Effector memory CD8-positive, alpha-beta T cell (primary cell): ENCODE results near the gene SASH1.

ENCODE experiments used
- ATAC-seq: fragments of 150-1000 bp; cut with Tn5 transposase; replicated peaks from 2 replicates; pipeline ENCODE4 v1.10.0; 2021; ENCODE audit warnings: mild to moderate bottlenecking, moderate library complexity
- DNase-seq, 3 experiments: peaks; one replicate each; pipeline ENCODE4 v3.0.0; 2021
- H3K27ac Mint-ChIP-seq, 2 donors: one replicate each; pipeline ENCODE4 v1.8.0; 2022; ENCODE audit warnings: mild to moderate bottlenecking in 2 of 2, mixed read lengths in 2 of 2, moderate library complexity in 2 of 2
- H3K27me3 Mint-ChIP-seq, 2 donors: one replicate each; pipeline ENCODE4 v1.8.0; 2022; ENCODE audit warnings: mixed read lengths in 2 of 2
- H3K36me3 Mint-ChIP-seq: one replicate; pipeline ENCODE4 v1.8.0; 2022; ENCODE audit warnings: mild to moderate bottlenecking, moderate library complexity, mixed read lengths; ENCODE audit not compliant: insufficient read depth
- H3K4me1 Mint-ChIP-seq, 2 donors: one replicate each; pipeline ENCODE4 v1.8.0; 2022; ENCODE audit warnings: low read depth in 2 of 2, mixed read lengths in 2 of 2
- H3K4me3 Mint-ChIP-seq, 2 donors: one replicate each; pipeline ENCODE4 v1.8.0; 2022; ENCODE audit warnings: mild to moderate bottlenecking in 2 of 2, mixed read lengths in 2 of 2, moderate library complexity in 2 of 2
- H3K9me3 Mint-ChIP-seq, 2 donors: one replicate each; pipeline ENCODE4 v1.8.0; 2022; ENCODE audit warnings: mixed read lengths in 2 of 2
- total RNA-seq, 9 experiments: gene quantifications; one replicate each; lab custom pipeline; 2026; lab: John Stamatoyannopoulos, UW

The SASH1 gene
- total RNA-seq: 0 to 1.7 (median 0.34) reads per million in 9 experiments

GRCh38 chr6:148342350-148343046 lies at the start of gene SASH1:
TSS of gene SASH1 (plus strand) at chr6:148342838. CDS start at chr6:148343068, 230 bp downstream.
- peaks cover 0 to 6% of the 10 kb centered on the region in 2 donors for H3K4me1 Mint-ChIP-seq
- DNase-seq (no peak), ATAC-seq (peak; percentile 22)
- H3K36me3 Mint-ChIP-seq: no peaks in the 10 kb centered on the region
- H3K9me3 Mint-ChIP-seq: no peaks in the 10 kb centered on the region
- peaks cover 49 to 58% of the 10 kb centered on the region in 2 donors for H3K27me3 Mint-ChIP-seq
- H3K4me3 Mint-ChIP-seq: peak within 1 kb of the TSS; percentile 51 to 76
- no peak within 1 kb of the TSS for H3K27ac Mint-ChIP-seq

GRCh38 chr6:148293181-148293995 lies 49.2 kb upstream of the SASH1 start:
- Mint-ChIP-seq H3K4me1 (no peaks in the 10 kb centered on the region), H3K27ac (no peak overlapping the region), H3K4me3 (no peak overlapping the region), H3K9me3 (peaks cover 0 to 1% of the 10 kb centered on the region in 2 donors), H3K27me3 (peaks cover 18% of the 10 kb centered on the region in 2 donors), H3K36me3 (no peaks in the 10 kb centered on the region)
- ATAC-seq (no peak), DNase-seq (no peak)

- H3K4me3 Mint-ChIP-seq: no peak overlapping the region
- H3K4me1 Mint-ChIP-seq: no peaks in the 10 kb centered on the region
- ATAC-seq (no peak), DNase-seq (no peak)
- peaks cover 12% of the 10 kb centered on the region in 2 donors for H3K27me3 Mint-ChIP-seq
- no peaks in the 10 kb centered on the region for H3K36me3 Mint-ChIP-seq
- H3K27ac Mint-ChIP-seq: no peak overlapping the region
- H3K9me3 Mint-ChIP-seq: peaks cover 0 to 1% of the 10 kb centered on the region in 2 donors
These were observed 48.6 kb upstream of the SASH1 start for GRCh38 chr6:148294059-148294458.

GRCh38 chr6:148295261-148295887 lies 47.3 kb upstream of the SASH1 start:
- Mint-ChIP-seq H3K4me1 (no peaks in the 10 kb centered on the region), H3K27ac (no peak overlapping the region), H3K27me3 (peaks cover 7% of the 10 kb centered on the region in 2 donors), H3K4me3 (no peak overlapping the region), H3K9me3 (peaks cover 0 to 1% of the 10 kb centered on the region in 2 donors), H3K36me3 (no peaks in the 10 kb centered on the region)
- no peak for ATAC-seq
- DNase-seq: no peak

- Mint-ChIP-seq H3K36me3 (no peaks in the 10 kb centered on the region), H3K4me3 (no peak overlapping the region), H3K27ac (no peak overlapping the region), H3K27me3 (peaks cover 7% of the 10 kb centered on the region in 2 donors), H3K4me1 (no peaks in the 10 kb centered on the region), H3K9me3 (peaks cover 0 to 1% of the 10 kb centered on the region in 2 donors)
- DNase-seq (no peak), ATAC-seq (no peak)
These were observed 45.9 kb upstream of the SASH1 start for GRCh38 chr6:148296771-148297170.

- Mint-ChIP-seq H3K27ac (no peak overlapping the region), H3K9me3 (peaks cover 0 to 1% of the 10 kb centered on the region in 2 donors), H3K4me1 (no peaks in the 10 kb centered on the region), H3K27me3 (peaks cover 7% of the 10 kb centered on the region in 2 donors), H3K36me3 (no peaks in the 10 kb centered on the region), H3K4me3 (no peak overlapping the region)
- ATAC-seq (no peak), DNase-seq (no peak)
These were observed 44.0 kb upstream of the SASH1 start for GRCh38 chr6:148298683-148299082.

- Mint-ChIP-seq H3K27me3 (no peaks in the 10 kb centered on the region), H3K4me1 (no peaks in the 10 kb centered on the region), H3K27ac (no peak overlapping the region), H3K9me3 (no peaks in the 10 kb centered on the region), H3K4me3 (no peak overlapping the region), H3K36me3 (no peaks in the 10 kb centered on the region)
- ATAC-seq (no peak), DNase-seq (no peak)
These were observed 39.0 kb upstream of the SASH1 start for GRCh38 chr6:148303616-148304015.

GRCh38 chr6:148304976-148305375 lies 37.7 kb upstream of the SASH1 start:
- H3K9me3 Mint-ChIP-seq: no peaks in the 10 kb centered on the region
- H3K27ac Mint-ChIP-seq: no peak overlapping the region
- no peaks in the 10 kb centered on the region for H3K4me1 Mint-ChIP-seq
- H3K4me3 Mint-ChIP-seq: no peak overlapping the region
- ATAC-seq: no peak
- H3K36me3 Mint-ChIP-seq: no peaks in the 10 kb centered on the region
- no peak for DNase-seq
- H3K27me3 Mint-ChIP-seq: no peaks in the 10 kb centered on the region

GRCh38 chr6:148306286-148306685 lies 36.4 kb upstream of the SASH1 start:
- Mint-ChIP-seq H3K4me1 (no peaks in the 10 kb centered on the region), H3K9me3 (no peaks in the 10 kb centered on the region), H3K4me3 (no peak overlapping the region), H3K36me3 (no peaks in the 10 kb centered on the region), H3K27ac (no peak overlapping the region), H3K27me3 (no peaks in the 10 kb centered on the region)
- ATAC-seq (no peak), DNase-seq (no peak)

GRCh38 chr6:148307405-148307804 lies 35.2 kb upstream of the SASH1 start:
- Mint-ChIP-seq H3K4me3 (no peak overlapping the region), H3K9me3 (no peaks in the 10 kb centered on the region), H3K27ac (no peak overlapping the region), H3K4me1 (no peaks in the 10 kb centered on the region), H3K27me3 (no peaks in the 10 kb centered on the region), H3K36me3 (no peaks in the 10 kb centered on the region)
- no peak for DNase-seq
- no peak for ATAC-seq

- no peak for ATAC-seq
- Mint-ChIP-seq H3K36me3 (no peaks in the 10 kb centered on the region), H3K27ac (no peak overlapping the region), H3K4me1 (no peaks in the 10 kb centered on the region), H3K9me3 (no peaks in the 10 kb centered on the region), H3K4me3 (no peak overlapping the region), H3K27me3 (no peaks in the 10 kb centered on the region)
- no peak for DNase-seq
These were observed 33.3 kb upstream of the SASH1 start for GRCh38 chr6:148309301-148309700.

- Mint-ChIP-seq H3K4me1 (no peaks in the 10 kb centered on the region), H3K36me3 (no peaks in the 10 kb centered on the region), H3K9me3 (no peaks in the 10 kb centered on the region), H3K4me3 (no peak overlapping the region), H3K27ac (no peak overlapping the region), H3K27me3 (no peaks in the 10 kb centered on the region)
- DNase-seq (no peak), ATAC-seq (no peak)
These were observed 30.5 kb upstream of the SASH1 start for GRCh38 chr6:148311966-148312669.

GRCh38 chr6:148313488-148313887 lies 29.1 kb upstream of the SASH1 start:
- no peaks in the 10 kb centered on the region for H3K9me3 Mint-ChIP-seq
- no peak for DNase-seq
- H3K36me3 Mint-ChIP-seq: no peaks in the 10 kb centered on the region
- H3K27ac Mint-ChIP-seq: no peak overlapping the region
- no peaks in the 10 kb centered on the region for H3K27me3 Mint-ChIP-seq
- H3K4me1 Mint-ChIP-seq: no peaks in the 10 kb centered on the region
- no peak for ATAC-seq
- H3K4me3 Mint-ChIP-seq: no peak overlapping the region
